Calu3 (cell line): ENCODE data around the gene NCL. TPM values are rescaled to one million over a fixed set of nuclear protein-coding genes. Genes with fewer than 3 reads are reported as not detected.

Experiments
- BruUV-seq: library from RNA; stranded (reverse); fragments of 400-500 nt; replicated peaks from 2 replicates; lab custom pipeline; 2021; lab: Mats Ljungman, UMichigan
- CTCF ChIA-PET: fragments of 300-600 bp; sonication (Branson Sonifier 250); formaldehyde crosslinking; loops from one replicate; lab custom pipeline; 2022; ENCODE audit warnings: antibody characterized with exemption; lab: Charles Lee
- DNase-seq: peaks from one replicate; pipeline ENCODE4 v3.0.0; 2022
- H3K27ac Mint-ChIP-seq: one replicate; pipeline ENCODE4 v1.8.0; 2022; ENCODE audit warnings: mixed read lengths; ENCODE audit not compliant: unreplicated experiment
- H3K27me3 Mint-ChIP-seq: one replicate; pipeline ENCODE4 v1.8.0; 2022; ENCODE audit warnings: mixed read lengths; ENCODE audit not compliant: unreplicated experiment
- H3K36me3 Mint-ChIP-seq: one replicate; pipeline ENCODE4 v1.8.0; 2022; ENCODE audit warnings: mild to moderate bottlenecking, moderate library complexity, mixed read lengths; ENCODE audit not compliant: insufficient read depth, unreplicated experiment
- H3K4me1 Mint-ChIP-seq: one replicate; pipeline ENCODE4 v1.8.0; 2022; ENCODE audit warnings: mild to moderate bottlenecking, low read depth, mixed read lengths; ENCODE audit not compliant: unreplicated experiment
- H3K4me3 Mint-ChIP-seq: one replicate; pipeline ENCODE4 v1.8.0; 2022; ENCODE audit warnings: mild to moderate bottlenecking, low read depth, moderate library complexity, mixed read lengths; ENCODE audit not compliant: unreplicated experiment
- H3K9me3 Mint-ChIP-seq: one replicate; pipeline ENCODE4 v1.8.0; 2022; ENCODE audit warnings: low read depth, mixed read lengths; ENCODE audit not compliant: unreplicated experiment
- intact Hi-C: fragments of 100-400 bp; cut with micrococcal nuclease; formaldehyde crosslinking; loops from one replicate; pipeline ENCODE4 v1.10.0; 2022; ENCODE audit not compliant: unreplicated experiment
- total RNA-seq: library from RNA; stranded (reverse); gene quantifications from 2 replicates; pipeline ENCODE4 v1.2.3, GENCODE V29; 2022
- TF ChIP-seq, protein P1 (sequence below): fragments of 200-600 bp; IDR thresholded peaks from one replicate; pipeline ENCODE4 v1.8.0; 2022; ENCODE audit warnings: antibody characterized with exemption; ENCODE audit not compliant: unreplicated experiment

Gene NCL
- total RNA-seq, 1 experiment from 2014 or later, result 719 TPM

DNA sequence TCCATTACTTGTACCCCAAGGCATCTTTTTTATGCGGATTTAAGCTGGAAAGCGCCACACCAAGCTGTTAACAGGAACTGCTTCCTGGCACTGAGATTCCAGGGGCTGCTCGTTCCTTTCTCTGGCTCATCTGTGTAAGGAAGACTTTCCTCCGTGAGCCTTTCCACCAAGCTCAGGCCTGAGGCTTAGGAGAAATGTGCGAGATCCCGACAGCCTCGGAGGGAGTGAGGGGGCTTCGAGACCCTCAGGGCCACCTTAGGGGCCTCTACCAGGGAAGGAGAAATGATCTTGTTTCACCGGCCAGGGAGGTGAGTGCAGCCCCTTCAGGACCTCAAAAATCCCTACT lies 51.7 kb downstream of the NCL start:
- TF ChIP-seq, protein P1, sequence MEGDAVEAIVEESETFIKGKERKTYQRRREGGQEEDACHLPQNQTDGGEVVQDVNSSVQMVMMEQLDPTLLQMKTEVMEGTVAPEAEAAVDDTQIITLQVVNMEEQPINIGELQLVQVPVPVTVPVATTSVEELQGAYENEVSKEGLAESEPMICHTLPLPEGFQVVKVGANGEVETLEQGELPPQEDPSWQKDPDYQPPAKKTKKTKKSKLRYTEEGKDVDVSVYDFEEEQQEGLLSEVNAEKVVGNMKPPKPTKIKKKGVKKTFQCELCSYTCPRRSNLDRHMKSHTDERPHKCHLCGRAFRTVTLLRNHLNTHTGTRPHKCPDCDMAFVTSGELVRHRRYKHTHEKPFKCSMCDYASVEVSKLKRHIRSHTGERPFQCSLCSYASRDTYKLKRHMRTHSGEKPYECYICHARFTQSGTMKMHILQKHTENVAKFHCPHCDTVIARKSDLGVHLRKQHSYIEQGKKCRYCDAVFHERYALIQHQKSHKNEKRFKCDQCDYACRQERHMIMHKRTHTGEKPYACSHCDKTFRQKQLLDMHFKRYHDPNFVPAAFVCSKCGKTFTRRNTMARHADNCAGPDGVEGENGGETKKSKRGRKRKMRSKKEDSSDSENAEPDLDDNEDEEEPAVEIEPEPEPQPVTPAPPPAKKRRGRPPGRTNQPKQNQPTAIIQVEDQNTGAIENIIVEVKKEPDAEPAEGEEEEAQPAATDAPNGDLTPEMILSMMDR, result no peak
- BruUV-seq, result no TSS peak
- DNase-seq, result no peak
- CTCF ChIA-PET, result interaction anchor here (0.7 to 2.0 kb wide), 6 partner anchors 16 to 309 kb away, joined by 3 to 8 read pairs (median 5); partner anchors contain the start of gene NCL
- H3K9me3 Mint-ChIP-seq, result peaks cover 6% of the 10 kb centered on the region
- peaks cover 22% of the 10 kb centered on the region for H3K36me3 Mint-ChIP-seq
- H3K27me3 Mint-ChIP-seq, result no peaks in the 10 kb centered on the region
- peak overlapping the region; percentile 66 for H3K4me3 Mint-ChIP-seq
- no peak overlapping the region for H3K27ac Mint-ChIP-seq
- peaks cover 17% of the 10 kb centered on the region for H3K4me1 Mint-ChIP-seq
- intact Hi-C loops, result loop anchor here (2.0 to 10.0 kb wide), 3 partner anchors 116 to 568 kb away; no protein-coding TSS in a partner anchor

DNA sequence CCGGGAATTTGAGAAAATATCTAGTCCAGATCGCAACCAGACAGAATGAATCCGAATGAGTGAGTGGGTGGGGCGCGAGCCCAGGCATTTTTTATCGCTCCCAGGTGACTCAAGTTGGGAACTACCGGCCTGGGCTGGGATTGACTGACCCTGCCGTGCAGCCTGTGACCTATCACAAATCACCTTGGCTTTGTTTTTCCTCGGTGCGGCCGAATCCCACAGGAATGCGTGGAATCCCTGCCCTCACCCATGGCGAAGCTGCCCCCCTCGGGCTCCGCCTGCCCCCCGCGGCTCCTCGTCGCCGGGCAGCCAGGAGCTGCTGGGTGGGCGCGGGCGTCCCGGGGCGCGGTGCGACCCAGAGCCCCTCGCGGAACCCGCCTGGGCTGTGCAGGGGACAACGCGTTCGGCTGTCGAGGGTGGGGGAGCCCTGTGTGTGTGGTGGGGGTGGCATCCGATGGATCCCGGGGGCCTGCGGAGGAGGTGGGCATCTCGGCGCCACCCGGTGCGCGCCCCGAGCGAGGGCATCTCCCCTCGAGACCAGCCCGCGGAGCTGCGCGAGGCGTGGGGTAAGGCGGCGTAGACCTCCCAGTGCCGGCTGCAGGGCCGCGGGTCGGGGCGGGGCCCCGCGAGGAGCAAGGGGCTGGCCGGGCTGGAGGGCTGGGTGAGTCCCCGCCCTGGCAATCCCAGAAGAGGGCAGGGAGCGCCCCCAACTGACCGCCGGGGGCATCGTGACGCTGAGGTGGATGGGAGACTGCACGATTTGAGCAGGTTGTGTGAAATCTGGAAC lies 52.3 kb downstream of the NCL start:
- TF ChIP-seq, protein P1, result peak; percentile 91
- Mint-ChIP-seq H3K4me1 (peaks cover 17% of the 10 kb centered on the region), H3K4me3 (peak overlapping the region; percentile 66), H3K27ac (no peak overlapping the region), H3K9me3 (peaks cover 6% of the 10 kb centered on the region), H3K27me3 (no peaks in the 10 kb centered on the region), H3K36me3 (peaks cover 22% of the 10 kb centered on the region)
- CTCF ChIA-PET, result interaction anchor here (0.7 to 2.0 kb wide), 8 partner anchors 9 to 308 kb away, joined by 3 to 8 read pairs (median 4); partner anchors contain the start of gene NCL
- no TSS peak for BruUV-seq
- peak; percentile 95 for DNase-seq
- intact Hi-C loops, result loop anchor here (1.0 to 10.0 kb wide), 4 partner anchors 115 to 567 kb away; no protein-coding TSS in a partner anchor

DNA sequence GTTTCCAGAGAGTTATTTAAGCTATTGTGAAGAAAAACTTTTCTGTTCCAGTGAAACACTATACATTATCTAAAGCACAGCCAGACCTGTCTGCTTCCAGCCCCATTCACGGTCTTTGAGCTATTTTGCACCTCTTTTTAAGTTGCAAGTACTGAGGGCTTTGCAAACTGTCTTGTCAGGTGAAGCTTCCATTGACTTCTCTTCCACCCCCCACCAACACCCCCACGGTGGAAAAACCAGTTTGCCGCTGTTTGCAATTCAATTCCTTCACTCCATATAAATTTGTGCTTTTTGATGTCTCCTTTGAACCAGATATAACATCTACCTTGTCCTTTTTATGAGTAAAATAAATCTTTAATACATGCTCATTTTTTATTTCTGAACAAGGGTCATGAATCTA lies 53.0 kb downstream of the NCL start:
- intact Hi-C loops, result loop anchor here (1.0 to 10.0 kb wide), 3 partner anchors 184 to 566 kb away; no protein-coding TSS in a partner anchor
- Mint-ChIP-seq H3K36me3 (peaks cover 22% of the 10 kb centered on the region), H3K9me3 (peaks cover 6% of the 10 kb centered on the region), H3K4me3 (peak overlapping the region; percentile 66), H3K4me1 (peaks cover 17% of the 10 kb centered on the region), H3K27me3 (no peaks in the 10 kb centered on the region), H3K27ac (no peak overlapping the region)
- no peak for DNase-seq
- BruUV-seq, result no TSS peak
- TF ChIP-seq, protein P1, result no peak
- CTCF ChIA-PET, result interaction anchor here (1.2 to 2.0 kb wide), 2 partner anchors 9 to 114 kb away, joined by 3 to 6 read pairs; no protein-coding TSS in a partner anchor

DNA sequence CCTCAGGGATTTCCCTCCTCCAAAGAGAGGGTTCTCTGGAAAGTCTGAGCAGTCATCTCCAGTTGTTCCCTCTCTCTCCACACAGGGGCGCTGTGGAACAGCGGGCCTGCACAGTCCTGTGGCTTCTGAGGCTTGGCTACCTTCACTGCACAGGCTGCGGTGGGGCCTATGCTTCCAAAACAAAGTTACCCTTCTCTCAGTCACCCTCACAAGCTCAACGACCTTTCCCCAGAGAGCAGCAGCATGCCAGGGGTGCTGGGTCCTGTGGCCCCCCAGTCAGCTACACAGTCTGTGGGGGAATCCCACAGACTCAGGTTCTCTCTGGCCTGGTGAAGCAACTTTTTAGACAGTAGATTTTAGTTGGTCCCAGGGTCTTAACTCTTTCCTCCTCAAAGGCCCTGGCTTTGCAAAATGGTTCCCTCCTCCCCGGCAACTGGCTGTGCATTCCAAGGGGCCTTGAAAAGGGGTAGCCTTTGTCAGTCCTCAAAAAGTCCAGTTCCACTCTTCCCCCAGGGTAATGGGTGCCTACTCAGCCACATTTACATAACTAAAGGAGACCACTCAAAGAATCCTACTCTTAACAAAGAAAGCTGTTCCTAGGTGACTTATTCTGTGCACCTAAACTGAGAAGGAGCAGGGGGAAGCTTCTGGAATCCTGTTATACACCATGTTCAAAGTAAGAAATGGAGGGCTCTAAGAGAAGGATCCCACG lies 53.8 kb downstream of the NCL start:
- Mint-ChIP-seq H3K4me3 (no peak overlapping the region), H3K4me1 (peaks cover 25% of the 10 kb centered on the region), H3K36me3 (peaks cover 22% of the 10 kb centered on the region), H3K27ac (no peak overlapping the region), H3K27me3 (no peaks in the 10 kb centered on the region), H3K9me3 (peaks cover 6% of the 10 kb centered on the region)
- CTCF ChIA-PET, result no interaction called here
- TF ChIP-seq, protein P1, result peak; percentile 28
- no peak for DNase-seq
- BruUV-seq, result no TSS peak
- intact Hi-C loops, result loop anchor here (1.0 to 10.0 kb wide), 3 partner anchors 183 to 566 kb away; no protein-coding TSS in a partner anchor
